Measurements from ENCODE around the gene GRAMD2A. TPM values are rescaled to one million over a fixed set of nuclear protein-coding genes. Genes with fewer than 3 reads are reported as not detected.
A peak's percentile ranks its signal among the peaks of the same experiment; 100 is the strongest.

Gene GRAMD2A
- polyA plus RNA-seq, 3 donors, result 0.09 to 0.10 TPM; not detected in 1

DNA sequence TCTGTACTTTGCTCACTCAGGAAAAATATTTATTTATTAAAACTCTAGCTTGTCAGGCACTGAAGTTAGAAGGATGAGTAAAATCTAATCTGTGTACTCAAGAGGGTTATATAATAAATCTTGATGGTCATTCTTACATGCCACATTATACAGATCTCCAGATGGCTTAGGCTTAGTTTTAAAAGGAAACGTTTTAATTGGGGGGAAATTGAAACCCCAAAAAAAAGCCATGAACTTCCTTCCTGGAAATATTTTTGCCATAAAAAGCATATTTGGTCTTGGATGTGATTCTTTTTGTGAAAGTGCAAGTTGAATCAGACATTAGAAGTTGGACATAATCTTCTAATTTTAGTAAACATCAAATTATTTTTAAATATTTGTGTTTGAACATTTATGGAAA, 73.4 kb downstream of the GRAMD2A start:
- no peak overlapping the region for H3K27ac ChIP-seq (ENCODE audit: low read depth, low read length)
- 5 to 16% (median 15%) methylated on average over 1 of the region's 1 CpG for WGBS, 3 donors

DNA sequence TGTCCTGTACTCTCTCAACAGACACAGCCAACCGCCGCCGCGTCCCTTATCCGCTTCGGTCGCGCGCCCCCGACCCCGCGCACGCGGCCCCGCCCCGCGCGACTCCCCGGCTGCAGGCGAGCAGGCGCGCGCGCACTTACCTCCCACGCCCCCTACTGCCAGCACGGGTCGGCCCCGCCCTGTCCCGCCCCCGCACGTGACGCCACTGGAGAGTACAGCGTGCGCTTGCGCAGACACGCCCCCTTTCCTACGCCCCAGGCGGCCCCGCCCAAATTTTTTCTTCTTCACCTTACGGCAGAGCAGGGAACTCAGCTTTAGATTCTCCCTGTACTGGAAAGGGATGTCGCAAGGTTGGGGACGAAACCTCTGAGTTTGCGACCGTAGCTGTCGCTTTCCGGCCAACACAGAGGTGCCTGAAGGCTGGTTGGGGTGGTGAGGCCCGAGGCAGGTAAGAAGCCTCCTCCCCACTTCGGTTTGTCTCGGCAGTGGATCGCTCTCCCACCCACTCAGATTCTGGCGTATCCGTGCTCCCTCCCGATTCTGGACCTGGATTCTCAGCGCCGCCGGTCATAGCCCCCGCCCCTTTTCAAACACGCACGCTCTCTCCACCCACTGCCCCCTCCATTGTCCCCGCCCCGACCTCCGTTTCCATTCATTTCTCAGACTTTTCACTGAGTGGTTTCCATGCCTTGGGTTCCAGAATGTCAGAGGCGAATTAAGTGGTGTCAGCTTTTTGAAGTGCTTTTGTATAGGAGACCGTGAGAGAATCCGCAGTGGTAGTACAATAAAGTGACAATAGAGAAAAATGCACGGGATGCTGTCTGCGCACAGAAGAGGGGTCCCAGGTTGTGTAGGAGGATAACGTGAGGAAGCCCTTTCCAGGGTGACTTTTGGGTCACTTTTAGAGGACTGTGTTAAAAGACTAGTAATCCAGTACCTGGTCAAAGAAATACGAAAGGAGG, 79.3 kb downstream of the GRAMD2A start, which contains the start of the genes MYO9A and SENP8:
Gene MYO9A (minus strand): TSS at position 134 of the 962 bp plus-strand sequence. CDS start 71,587 bp downstream, outside the sequence.
Gene SENP8 (plus strand): TSS at position 387 of the 962 bp plus-strand sequence. CDS start 21,221 bp downstream, outside the sequence.
- WGBS, 3 donors, result 0 to 1% (median 1%) methylated on average over 68 to 69 of the region's 69 CpGs
- peak within 1 kb of the TSS; percentile 88 for H3K27ac ChIP-seq (ENCODE audit: low read depth, low read length)

DNA sequence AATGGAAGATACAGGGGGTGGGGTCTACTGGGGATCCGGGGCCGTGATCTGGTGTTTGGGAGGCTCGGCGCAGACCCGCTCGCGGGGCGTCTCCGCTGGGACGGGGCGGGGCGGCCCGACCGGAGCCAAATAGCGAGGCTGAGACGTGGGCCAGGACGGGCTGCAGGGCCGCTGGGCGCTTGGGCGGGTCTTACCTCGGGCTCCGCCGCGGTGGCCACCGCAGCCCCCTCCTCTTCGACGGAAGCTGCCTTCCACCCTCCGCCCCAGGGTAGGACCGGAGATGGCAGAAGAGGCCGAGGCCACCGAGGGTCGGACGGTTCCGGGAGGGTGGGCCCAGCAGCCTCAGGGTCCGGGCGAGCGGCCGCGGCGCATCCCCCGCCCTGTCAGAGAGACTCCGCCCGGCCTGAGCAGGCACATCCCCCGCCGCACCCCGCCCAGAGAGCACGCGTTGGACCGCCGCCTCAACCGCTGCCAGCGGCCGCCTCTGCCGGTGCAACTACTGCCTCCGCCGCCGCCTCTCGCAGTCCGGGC, 80.0 kb downstream of the GRAMD2A start:
- WGBS, 3 donors, result 0 to 1% (median 0%) methylated on average over 45 to 59 of the region's 59 CpGs
- H3K27ac ChIP-seq (ENCODE audit: low read depth, low read length), result peak overlapping the region; percentile 88

DNA sequence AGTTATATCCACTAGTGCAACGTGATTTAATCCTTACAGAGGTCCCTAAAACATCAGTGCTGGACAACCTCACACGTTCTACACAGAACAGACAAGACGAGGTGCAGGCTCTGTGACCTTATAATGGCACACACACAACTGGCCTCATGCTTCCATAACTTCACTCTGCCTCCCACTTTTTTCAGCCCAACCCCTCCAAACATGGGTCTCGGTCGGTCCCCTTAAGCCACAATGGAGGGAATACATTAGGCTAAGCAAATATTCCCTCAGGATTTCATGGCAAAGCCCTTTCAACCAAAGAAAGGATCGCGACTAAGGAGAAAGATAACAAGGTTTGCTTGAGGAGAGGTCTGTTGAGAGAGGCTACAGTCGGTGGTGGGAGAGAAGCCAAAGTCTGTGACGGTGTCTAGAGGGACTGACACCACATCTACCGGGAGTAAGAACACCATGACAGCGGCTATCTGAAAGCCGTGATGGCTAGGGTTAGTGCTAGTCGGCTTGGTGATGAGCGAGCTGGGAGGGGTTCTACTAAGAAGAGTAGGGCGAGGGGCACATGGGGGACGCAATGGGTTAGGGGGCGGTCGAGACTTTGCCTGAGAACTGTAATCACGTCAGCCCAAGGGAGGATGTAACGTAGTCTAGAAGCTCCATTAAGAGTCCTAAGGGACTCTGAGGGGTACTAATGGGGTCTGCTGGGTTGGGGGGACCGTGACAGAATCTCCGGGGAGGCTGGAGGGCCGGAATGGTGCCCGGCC, 80.7 kb downstream of the GRAMD2A start:
- WGBS, 3 donors, result 1 to 3% (median 2%) methylated on average over 22 to 24 of the region's 24 CpGs
- peak overlapping the region; percentile 88 for H3K27ac ChIP-seq (ENCODE audit: low read depth, low read length)

DNA sequence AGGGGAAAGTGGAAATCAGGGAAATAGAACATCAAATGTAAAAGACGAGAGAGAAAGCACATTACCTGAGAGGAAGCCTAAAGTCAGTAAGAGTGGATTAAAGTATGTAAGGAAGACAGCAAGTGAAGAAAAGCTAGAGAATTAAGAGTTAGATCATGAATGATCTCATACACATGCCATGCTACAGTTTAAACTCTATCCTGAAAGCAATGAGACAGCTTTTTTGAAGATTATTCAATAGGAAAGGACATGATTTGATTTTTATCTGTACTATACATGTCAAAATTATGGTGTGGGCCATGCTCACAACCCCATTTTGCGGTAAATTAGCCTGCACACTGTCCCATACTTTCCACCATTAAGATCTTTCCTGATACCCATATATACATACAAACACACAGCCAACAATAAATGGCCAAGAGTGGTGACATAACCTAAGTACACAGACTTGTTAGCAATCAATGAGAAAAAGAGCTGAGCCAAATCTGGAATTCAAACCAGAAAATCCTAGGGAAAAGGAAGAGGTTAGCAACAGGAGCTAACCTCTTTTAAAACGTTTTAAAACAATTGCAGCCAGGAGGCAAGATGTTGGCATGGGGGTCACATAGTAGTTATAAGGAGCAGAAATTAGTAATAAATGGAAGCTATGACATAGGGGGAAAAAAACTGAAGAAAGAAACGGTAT, 84.1 kb downstream of the GRAMD2A start:
- no peak overlapping the region for H3K27ac ChIP-seq (ENCODE audit: low read depth, low read length)
- WGBS, 3 donors, result 75 to 77% (median 77%) methylated on average over 4 of the region's 4 CpGs

DNA sequence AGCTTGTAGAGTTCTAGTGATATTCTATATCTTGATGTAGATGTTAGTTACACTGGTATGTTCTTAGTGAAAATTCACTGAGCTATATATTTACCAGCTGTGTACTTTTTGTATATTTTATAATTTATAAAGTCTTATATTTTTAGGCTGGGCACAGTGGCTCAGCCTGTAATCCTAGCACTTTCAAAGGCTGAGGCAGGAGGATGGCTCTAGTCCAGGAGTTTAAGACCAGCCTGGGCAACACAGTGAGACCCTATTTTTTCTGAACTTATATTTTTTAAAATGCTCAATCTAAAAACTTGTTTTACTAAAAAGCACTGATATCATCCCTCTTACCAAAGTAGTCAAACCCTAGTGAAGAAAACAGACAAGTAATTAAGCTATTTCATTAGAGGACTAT, 84.8 kb downstream of the GRAMD2A start:
- H3K27ac ChIP-seq (ENCODE audit: low read depth, low read length), result no peak overlapping the region

DNA sequence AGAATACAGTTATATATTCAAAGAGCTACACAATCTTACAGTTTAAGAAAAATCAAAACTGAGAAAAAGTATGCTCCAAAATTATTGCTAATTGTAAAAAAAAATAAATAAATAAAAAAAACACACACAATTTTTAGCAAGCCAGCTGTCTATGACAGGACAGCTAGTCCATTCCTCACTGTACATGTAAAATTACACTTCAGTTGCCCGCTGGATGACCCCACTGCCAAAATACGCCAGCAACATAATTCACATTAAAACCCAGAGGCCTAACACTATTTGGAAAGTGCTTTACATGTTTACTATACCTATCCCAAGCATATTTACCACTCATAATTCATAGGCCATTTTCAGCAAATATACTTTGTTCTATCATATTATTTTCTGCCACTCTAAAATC, 85.5 kb downstream of the GRAMD2A start:
- 40 to 73% (median 64%) methylated on average over 2 of the region's 2 CpGs for WGBS, 3 donors

DNA sequence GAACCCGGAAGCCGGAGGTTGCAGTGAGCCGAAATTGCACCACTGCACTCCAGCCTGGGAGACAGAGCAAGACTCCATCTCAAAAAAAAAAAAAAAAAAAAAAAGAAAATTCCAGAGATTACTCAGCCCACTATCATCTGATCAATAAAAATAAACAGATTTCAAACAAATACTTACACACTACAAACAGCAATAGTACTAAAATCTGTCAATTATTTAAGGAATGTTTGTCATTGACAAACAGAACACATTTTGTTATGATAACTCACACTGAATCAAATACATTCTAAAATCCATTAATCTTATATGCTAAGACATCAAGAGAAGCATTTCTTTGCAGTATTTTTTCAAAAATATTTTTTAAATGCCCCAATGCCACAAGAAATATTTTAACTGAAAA, 87.2 kb downstream of the GRAMD2A start:
- H3K27ac ChIP-seq (ENCODE audit: low read depth, low read length), result no peak overlapping the region
- WGBS, 3 donors, result 94 to 98% (median 96%) methylated on average over 3 of the region's 3 CpGs

More for the DNA sequence above, 85.5 kb downstream of the GRAMD2A start:
- no peak overlapping the region for H3K27ac ChIP-seq (ENCODE audit: low read depth, low read length)

Other genes starting within 250 kb of the GRAMD2A start
- gene MYO9A, start 79.6 kb downstream of the GRAMD2A start, polyA plus RNA-seq, result 1 to 10 TPM; 2.2 to 7.9 (median 5.7) TPM
- gene SENP8, start 79.4 kb downstream of the GRAMD2A start, polyA plus RNA-seq, result 1 to 10 TPM in 2 of 3 donors, under 1 TPM in 1; 0.97 to 1.0 (median 1.0) TPM
- 100 to 1,000 TPM; 126 to 249 (median 242) TPM for gene PKM, start 33.4 kb upstream of the GRAMD2A start, polyA plus RNA-seq
- 10 to 100 TPM; 38.7 to 63.7 (median 43.4) TPM for gene PARP6, start 74.8 kb upstream of the GRAMD2A start, polyA plus RNA-seq
- 1 to 10 TPM; 1.9 to 2.8 (median 2.5) TPM for gene CELF6, start 122.4 kb upstream of the GRAMD2A start, polyA plus RNA-seq
- 10 to 100 TPM; 36.7 to 67.2 (median 59.3) TPM for gene HEXA, start 178.2 kb upstream of the GRAMD2A start, polyA plus RNA-seq
- not detected for gene TMEM202, start 200.5 kb upstream of the GRAMD2A start, polyA plus RNA-seq

Measured in adipose tissue (tissue), 3 donors.